ENCODE data around the gene SEM1.
A peak's percentile ranks its signal among the peaks of the same experiment; 100 is the strongest.
"Not testable (repeated sequence)": the region's sequence is repeated elsewhere in the genome, so short reads cannot be mapped to it uniquely, and the experiment has no call there.

Gene SEM1

GRCh38 chr7:96709381-96710228 lies at the start of gene SEM1:
SEM1 (minus strand) TSS chr7:96709846; CDS start chr7:96709763, 83 bp downstream.
- DNase-seq (ENCODE audit: low read depth in 2 of 3, low spot score in 2 of 3): peak; percentile 31 to 43 (median 31)

- not testable (repeated sequence) for DNase-seq (ENCODE audit: low read depth in 2 of 3, low spot score in 2 of 3)
Measured at GRCh38 chr7:96757880-96758279, 48.2 kb upstream of the SEM1 start.

GRCh38 chr7:96747418-96747940 lies 37.8 kb upstream of the SEM1 start:
- no peak for DNase-seq (ENCODE audit: low read depth in 2 of 3, low spot score in 2 of 3)

DNA sequence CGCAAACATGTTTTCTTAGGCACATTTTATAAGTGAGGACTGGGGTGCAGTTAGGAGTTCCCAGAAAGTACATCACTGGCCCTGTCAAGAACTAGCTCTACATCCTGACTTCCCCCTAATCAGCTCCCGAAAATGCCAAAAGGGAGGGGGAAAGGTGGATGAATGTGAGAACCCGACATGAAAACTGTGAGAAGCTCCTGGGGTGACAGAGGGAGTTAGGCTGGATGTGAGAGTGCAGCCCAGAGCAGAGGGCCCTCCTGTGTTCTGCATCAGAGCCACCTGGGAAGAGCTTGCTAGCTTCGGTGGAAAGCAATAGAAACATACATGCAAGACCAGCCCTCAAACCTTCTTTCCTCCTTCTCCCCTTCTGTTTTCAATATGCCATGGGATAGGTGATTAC lies 30.5 kb upstream of the SEM1 start:
- no peak for DNase-seq (ENCODE audit: low read depth in 2 of 3, low spot score in 2 of 3)

- no peak for DNase-seq (ENCODE audit: low read depth in 2 of 3, low spot score in 2 of 3)
Measured at GRCh38 chr7:96739609-96740008, 30.0 kb upstream of the SEM1 start.

GRCh38 chr7:96739167-96739566 lies 29.5 kb upstream of the SEM1 start:
- DNase-seq (ENCODE audit: low read depth in 2 of 3, low spot score in 2 of 3): no peak

GRCh38 chr7:96738705-96739104 lies 29.1 kb upstream of the SEM1 start:
- no peak for DNase-seq (ENCODE audit: low read depth in 2 of 3, low spot score in 2 of 3)

- no peak for DNase-seq (ENCODE audit: low read depth in 2 of 3, low spot score in 2 of 3)
Measured at GRCh38 chr7:96737545-96738050, 28.0 kb upstream of the SEM1 start.

GRCh38 chr7:96734343-96734742 lies 24.7 kb upstream of the SEM1 start:
- DNase-seq (ENCODE audit: low read depth in 2 of 3, low spot score in 2 of 3): no peak

DNA sequence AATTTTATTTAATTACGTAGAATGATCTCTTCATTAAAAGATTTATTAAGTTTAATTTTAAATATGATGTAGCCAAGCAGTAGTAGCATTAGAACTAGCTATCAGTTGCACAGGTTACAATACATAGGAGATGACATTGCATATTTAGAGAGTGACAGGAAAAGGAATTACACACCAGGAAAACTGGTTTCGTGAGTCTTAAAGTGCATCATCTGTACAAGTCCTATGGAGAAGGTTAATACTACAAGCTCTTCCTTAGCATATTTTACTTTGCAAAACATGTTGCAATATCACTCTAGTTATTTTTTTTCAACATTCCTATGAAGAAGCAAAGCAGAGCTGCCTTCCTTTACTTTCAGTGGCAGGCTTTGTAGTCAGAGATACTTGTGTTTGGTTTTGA lies 20.2 kb upstream of the SEM1 start:
- DNase-seq (ENCODE audit: low read depth in 2 of 3, low spot score in 2 of 3): no peak

DNA sequence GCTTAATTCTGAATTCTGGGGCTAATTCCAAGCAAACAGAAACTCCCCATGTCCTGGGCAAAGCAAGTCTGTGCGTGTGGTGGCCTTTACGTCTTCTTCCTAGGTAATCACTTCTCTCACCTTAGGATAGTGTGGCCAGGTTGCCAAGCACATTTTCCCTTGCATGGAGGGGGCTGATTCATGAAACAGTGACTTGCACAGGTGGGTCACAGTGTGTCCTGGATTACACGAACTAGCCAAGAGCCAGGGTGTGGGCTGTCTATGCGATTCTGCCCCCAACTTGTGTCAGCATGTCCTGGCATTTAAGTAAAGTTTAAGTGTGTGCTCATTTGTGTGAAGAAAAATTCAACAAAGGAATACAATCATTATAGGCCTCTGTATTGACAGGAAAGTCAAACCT lies 18.5 kb upstream of the SEM1 start:
- DNase-seq (ENCODE audit: low read depth in 2 of 3, low spot score in 2 of 3): no peak

DNA sequence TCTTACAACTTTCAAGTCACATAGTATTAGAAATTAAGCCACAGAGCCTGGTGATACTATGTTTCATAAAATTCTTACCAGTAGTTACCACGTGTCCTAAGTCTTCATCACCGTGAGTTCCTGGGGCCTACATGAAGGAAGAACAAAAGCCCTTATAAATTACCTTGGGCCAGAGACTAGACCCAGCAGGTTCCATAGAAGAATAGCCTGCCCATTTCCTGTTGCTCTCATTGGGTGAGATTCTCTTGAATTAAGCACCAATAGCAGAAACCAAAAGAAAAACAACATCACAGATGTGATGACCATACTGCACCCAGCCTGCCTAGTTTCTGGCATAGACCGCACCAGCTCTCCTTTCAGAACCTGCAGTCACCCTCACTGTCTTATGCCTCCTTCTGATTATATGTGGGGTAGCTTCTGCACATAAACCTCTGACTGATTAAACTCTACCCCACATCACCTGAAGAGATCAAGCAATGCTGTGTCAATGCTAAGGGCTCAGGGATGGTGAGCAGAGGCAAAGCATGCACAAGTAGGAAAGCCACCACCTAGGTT lies 18.0 kb upstream of the SEM1 start:
- no peak for DNase-seq (ENCODE audit: low read depth in 2 of 3, low spot score in 2 of 3)

- DNase-seq (ENCODE audit: low read depth in 2 of 3, low spot score in 2 of 3): no peak
Measured at GRCh38 chr7:96723622-96724021, 14.0 kb upstream of the SEM1 start.

DNA sequence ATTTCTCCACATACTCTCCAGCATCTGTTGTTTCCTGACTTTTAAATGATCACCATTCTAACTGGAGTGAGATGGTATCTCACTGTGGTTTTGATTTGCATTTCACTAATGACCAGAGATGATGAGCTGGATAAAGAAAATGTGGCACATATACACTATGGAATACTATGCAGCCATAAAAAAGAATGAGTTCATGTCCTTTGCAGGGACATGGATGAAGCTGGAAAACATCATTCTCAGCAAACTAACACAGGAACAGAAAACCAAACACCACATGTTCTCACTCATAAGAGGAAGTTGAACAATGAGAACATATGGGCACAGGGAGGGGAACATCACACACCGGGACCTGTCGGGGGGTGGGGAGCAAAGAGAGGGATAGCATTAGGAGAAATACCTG lies 13.3 kb upstream of the SEM1 start:
- DNase-seq (ENCODE audit: low read depth in 2 of 3, low spot score in 2 of 3): not testable (repeated sequence)

- DNase-seq (ENCODE audit: low read depth in 2 of 3, low spot score in 2 of 3): no peak
Measured at GRCh38 chr7:96720843-96721242, 11.2 kb upstream of the SEM1 start.

DNA sequence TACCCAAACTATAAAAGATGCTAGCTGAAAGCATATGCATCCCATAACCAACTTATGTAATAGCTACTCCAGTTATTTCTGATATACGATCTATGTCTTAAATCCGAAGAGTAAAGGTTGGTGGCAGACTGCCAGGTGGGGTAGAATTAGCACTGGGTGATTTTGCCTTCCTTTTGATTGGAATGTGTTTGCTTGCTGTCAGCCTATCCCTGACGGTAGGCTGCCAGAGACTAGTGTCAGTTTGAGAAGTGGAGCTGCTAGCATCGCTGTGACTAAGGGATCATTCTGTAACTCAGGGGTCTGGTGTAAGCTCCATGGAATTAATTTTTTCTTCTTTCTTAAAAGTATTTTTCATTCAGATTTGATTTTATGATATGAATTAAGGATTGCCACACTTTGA lies 9.5 kb upstream of the SEM1 start:
- DNase-seq (ENCODE audit: low read depth in 2 of 3, low spot score in 2 of 3): no peak

- DNase-seq (ENCODE audit: low read depth in 2 of 3, low spot score in 2 of 3): no peak
Measured at GRCh38 chr7:96718107-96719003, 8.7 kb upstream of the SEM1 start.

- no peak for DNase-seq (ENCODE audit: low read depth in 2 of 3, low spot score in 2 of 3)
Measured at GRCh38 chr7:96713037-96713436, 3.4 kb upstream of the SEM1 start.

DNA sequence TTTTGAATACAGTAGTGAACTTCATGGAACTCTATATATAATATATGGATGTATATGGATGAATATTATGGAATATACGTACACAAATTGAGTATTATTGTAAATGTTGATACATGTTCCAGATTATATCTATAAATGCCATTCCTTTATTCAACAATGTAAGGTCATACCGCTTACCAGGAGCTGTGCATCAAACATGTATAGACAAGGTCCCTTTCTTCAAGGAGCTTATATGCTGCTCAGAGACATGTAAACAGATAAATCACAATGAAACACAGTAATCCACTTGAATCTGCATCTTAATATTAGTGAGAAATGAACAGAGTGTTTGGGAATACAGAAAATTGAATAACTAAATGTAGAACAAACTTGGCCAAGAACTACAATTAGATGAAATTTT lies 898 bp upstream of the SEM1 start:
- DNase-seq (ENCODE audit: low read depth in 2 of 3, low spot score in 2 of 3): no peak

DNA sequence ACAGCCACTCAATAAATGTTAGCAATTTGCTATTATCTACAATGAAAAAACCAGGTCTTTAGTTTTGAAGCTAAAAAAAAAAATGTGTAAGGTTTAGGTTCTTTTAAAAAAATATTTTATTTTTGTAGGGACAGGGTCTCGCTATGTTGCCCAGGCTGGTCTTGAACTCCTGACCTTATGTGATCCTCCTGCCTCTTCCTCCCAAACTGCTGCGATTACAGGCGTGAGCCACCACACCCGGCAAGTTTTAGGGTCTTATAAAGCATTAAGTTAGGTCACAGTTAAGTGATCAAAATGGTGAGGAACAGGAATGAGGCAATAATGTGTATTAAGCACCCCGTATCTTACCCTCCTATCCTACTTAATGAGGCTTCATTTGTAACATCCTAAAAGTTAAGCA lies 774 bp downstream of the SEM1 start:
- DNase-seq (ENCODE audit: low read depth in 2 of 3, low spot score in 2 of 3): no peak

Data from activated CD8-positive, alpha-beta memory T cell treated with anti-CD3 and anti-CD28 coated beads for 48 hours (primary cell).